Mucosa of rectum (tissue), 2 donors: Measurements from ENCODE around the gene LUZP4.
"Not testable (repeated sequence)": the region's sequence is repeated elsewhere in the genome, so short reads cannot be mapped to it uniquely, and the experiment has no call there.

ENCODE experiments used
- H3K27ac ChIP-seq, 2 donors: one replicate each; pipeline ENCODE4 v1.7.0; 2013; ENCODE audit warnings: inconsistent platforms in 2 of 2, low read depth in 2 of 2, low read length in 2 of 2
- H3K27me3 ChIP-seq, 2 donors: one replicate each; pipeline ENCODE4 v1.7.0; 2013; ENCODE audit warnings: low read length in 2 of 2; ENCODE audit not compliant: control insufficient read depth in 2 of 2, insufficient read depth in 2 of 2
- H3K36me3 ChIP-seq, 2 donors: one replicate each; pipeline ENCODE4 v1.7.0; 2013; ENCODE audit warnings: low read length in 2 of 2; ENCODE audit not compliant: control insufficient read depth in 2 of 2, insufficient read depth in 2 of 2
- H3K4me1 ChIP-seq, 2 donors: one replicate each; pipeline ENCODE4 v1.7.0; 2013; ENCODE audit warnings: low read length in 2 of 2, mild to moderate bottlenecking in 1 of 2; ENCODE audit not compliant: control insufficient read depth in 2 of 2, insufficient read depth in 2 of 2
- H3K4me3 ChIP-seq, 2 donors: one replicate each; pipeline ENCODE4 v1.7.0; 2013; ENCODE audit warnings: low read length in 2 of 2
- H3K9ac ChIP-seq, 2 donors: one replicate each; pipeline ENCODE4 v1.7.0; 2013; ENCODE audit warnings: low read length in 2 of 2, low read depth in 1 of 2, mild to moderate bottlenecking in 1 of 2
- H3K9me3 ChIP-seq, 2 donors: one replicate each; pipeline ENCODE4 v1.7.0; 2013; ENCODE audit warnings: low read length in 2 of 2; ENCODE audit not compliant: control insufficient read depth in 2 of 2
- donor health status: healthy.
- donor health status: Normal muscosa, but diverticular disease.

The LUZP4 gene

DNA sequence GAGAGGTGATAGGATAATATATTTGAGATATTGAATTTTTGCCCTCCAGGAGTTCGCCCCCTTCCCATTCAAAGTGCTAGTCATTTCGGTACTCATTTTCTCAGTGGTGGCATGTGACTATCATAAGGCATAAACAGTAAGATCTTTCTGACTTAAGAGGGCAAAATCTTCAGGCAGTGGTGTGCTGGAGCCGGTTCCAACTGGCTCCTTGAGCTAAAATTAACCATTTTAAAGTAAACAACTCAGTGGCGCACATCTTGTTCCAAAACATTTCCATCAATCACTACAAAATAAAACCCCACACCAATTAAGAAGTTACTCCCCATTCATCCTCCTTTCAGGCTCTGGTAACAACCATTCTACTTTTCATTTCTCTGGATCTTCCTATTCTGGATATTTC lies 43.3 kb downstream of the LUZP4 start:
- H3K4me1 ChIP-seq = no peaks in the 10 kb centered on the region
- no peaks in the 10 kb centered on the region for H3K9me3 ChIP-seq
- H3K27me3 ChIP-seq = peaks cover 0 to 2% of the 10 kb centered on the region in 2 donors
- H3K36me3 ChIP-seq = no peaks in the 10 kb centered on the region
- no peak overlapping the region for H3K4me3 ChIP-seq
- no peak overlapping the region for H3K9ac ChIP-seq
- H3K27ac ChIP-seq = no peak overlapping the region

DNA sequence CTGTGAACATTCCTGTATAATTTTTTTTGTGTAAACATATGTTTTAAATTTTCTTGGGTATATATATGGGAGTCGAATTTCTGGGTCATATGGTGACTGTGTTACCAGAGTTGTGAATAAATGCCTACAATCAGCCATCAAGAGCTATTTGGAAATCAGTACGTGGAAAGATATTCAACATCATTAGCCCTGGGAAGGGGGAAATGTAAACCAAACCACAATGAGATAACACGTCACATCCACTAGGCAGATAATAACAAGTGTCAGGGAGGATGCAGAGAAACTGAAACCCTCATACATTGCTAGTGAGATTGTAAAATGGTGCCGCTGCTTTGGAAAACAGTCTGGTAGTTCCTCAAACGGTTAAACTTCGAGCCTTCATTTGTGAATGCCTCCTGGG lies 43.9 kb downstream of the LUZP4 start:
- Histone ChIP-seq H3K4me3 (no peak overlapping the region), H3K27ac (no peak overlapping the region)

DNA sequence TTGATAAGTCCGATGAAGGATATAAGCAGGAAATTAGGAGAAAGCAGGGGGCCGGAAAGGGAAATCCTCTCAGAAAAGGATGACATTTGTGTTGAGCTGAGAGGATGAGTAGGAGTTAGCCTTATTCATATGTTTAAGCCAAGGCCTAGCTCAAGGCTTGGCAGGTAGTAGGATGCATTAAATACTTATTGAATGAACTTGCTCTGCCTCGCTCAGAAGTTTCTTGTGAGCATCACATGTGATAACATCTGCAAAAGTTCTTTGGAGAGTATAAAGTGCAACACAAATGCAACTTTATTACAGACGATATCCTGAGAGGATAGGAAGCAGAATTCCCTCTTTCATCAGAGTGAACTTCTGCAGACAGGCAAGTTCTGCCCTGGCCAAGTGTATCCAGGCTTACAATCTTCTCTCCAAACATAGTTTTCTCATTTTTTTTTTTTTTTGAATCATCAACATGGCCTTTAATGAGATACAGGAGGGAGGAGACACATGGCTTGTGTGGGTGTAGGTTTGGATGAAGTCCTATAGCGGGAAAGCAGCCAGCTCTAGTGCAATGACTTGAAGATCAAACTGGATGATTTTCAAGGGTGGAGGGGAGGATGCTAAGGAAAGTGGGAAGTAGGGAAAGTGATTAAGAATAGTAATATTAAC lies 48.1 kb downstream of the LUZP4 start:
- Histone ChIP-seq H3K9me3 (no peaks in the 10 kb centered on the region), H3K4me3 (no peak overlapping the region), H3K27me3 (peaks cover 2 to 3% of the 10 kb centered on the region in 2 donors), H3K4me1 (no peaks in the 10 kb centered on the region), H3K9ac (no peak overlapping the region), H3K27ac (no peak overlapping the region), H3K36me3 (no peaks in the 10 kb centered on the region)

More for the DNA sequence above, 43.9 kb downstream of the LUZP4 start:
- Histone ChIP-seq H3K9ac (no peak overlapping the region), H3K4me1 (no peaks in the 10 kb centered on the region), H3K9me3 (no peaks in the 10 kb centered on the region), H3K27me3 (peaks cover 0 to 2% of the 10 kb centered on the region in 2 donors), H3K36me3 (no peaks in the 10 kb centered on the region)

DNA sequence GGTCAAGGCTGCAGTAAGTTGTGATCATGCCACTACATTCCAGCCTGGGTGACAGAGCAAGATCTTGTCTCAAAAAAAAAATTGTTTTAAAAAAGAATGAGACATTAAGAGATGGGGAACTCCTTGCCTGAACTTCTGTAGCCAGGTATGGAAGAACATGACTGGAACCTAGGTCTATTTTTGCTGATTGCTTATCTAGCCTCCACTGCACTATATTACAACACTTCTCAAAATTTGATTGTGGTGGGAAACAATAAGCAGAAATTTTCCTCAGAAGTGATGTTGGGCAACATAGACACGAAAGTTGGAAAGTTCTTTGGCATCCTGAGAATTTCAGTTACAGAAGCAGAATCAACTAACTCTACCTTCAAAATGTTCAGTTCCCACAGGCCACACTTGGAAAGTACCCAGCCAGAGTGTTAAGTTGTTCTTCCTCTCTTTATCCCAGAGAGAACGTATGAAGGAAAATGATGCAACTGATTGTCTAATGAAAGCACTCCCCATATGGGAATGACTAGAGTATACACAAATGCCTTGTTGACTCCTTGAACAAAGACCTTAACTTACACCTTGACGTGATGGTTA lies 50.0 kb downstream of the LUZP4 start:
- peaks cover 2 to 3% of the 10 kb centered on the region in 2 donors for H3K27me3 ChIP-seq
- no peaks in the 10 kb centered on the region for H3K36me3 ChIP-seq
- H3K27ac ChIP-seq = no peak overlapping the region
- H3K4me1 ChIP-seq = no peaks in the 10 kb centered on the region
- H3K4me3 ChIP-seq = no peak overlapping the region
- H3K9ac ChIP-seq = no peak overlapping the region
- no peaks in the 10 kb centered on the region for H3K9me3 ChIP-seq

DNA sequence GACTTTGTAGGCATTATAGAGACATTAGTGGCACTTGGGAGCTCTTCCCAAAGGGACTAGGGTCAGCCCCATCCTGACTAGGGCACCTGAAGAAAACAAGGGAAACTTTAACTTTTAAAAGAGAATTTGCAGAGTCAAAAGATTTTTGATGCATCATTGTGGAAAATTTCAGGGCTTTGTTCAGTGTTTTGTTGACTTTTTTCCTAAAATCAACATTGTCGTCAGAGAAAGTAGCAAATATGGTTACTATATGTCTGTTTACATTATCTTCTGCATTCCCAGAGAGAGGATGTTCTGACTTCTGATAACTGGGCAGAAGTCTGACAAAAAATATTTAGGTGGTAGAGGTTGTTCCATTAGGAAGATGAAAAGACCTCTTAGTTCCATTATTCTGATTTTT lies 51.9 kb downstream of the LUZP4 start:
- H3K9me3 ChIP-seq = no peaks in the 10 kb centered on the region
- peaks cover 2 to 3% of the 10 kb centered on the region in 2 donors for H3K27me3 ChIP-seq

DNA sequence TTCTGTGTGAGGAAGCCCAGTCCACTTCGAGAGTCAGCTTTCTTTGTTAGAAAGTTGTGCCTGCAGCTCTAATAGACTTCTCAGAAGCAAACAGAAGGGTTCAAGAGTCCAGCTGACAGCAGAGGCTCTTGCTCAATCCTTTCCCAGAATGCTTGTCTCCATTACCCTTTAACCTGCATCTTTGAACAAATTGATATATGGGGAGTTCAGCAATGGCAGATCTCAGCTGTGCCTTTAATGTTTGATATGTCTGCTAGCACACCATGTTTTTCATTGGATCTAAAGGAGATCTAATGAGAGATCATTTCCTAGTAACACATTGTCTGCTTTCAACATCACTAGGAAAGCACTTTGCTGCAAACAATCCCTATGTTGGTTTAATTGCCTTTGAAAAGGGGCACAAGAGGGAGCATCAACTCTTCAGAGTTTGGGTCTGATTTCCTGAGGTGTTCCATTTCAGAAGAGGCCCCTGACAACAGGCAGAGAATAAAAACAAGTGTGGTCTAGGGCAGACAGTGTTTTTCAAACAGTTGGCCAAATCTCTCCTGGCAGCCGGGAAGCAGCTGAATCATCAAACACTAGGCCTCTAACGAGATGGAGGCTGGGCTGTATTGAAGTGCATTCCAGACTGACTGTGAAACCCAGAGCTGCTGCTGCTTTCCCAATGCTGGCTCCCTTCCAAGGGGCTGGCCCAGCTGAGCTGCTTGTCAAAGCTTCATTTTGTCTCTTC lies 55.5 kb downstream of the LUZP4 start:
- Histone ChIP-seq H3K9ac (no peak overlapping the region), H3K36me3 (no peaks in the 10 kb centered on the region), H3K27ac (peak overlapping the region; percentile 4 to 49), H3K4me3 (no peak overlapping the region), H3K27me3 (peaks cover 0 to 2% of the 10 kb centered on the region in 2 donors), H3K9me3 (no peaks in the 10 kb centered on the region), H3K4me1 (no peaks in the 10 kb centered on the region)

More for the DNA sequence above, 51.9 kb downstream of the LUZP4 start:
- Histone ChIP-seq H3K4me3 (no peak overlapping the region), H3K36me3 (no peaks in the 10 kb centered on the region), H3K9ac (no peak overlapping the region), H3K4me1 (no peaks in the 10 kb centered on the region), H3K27ac (no peak overlapping the region)

DNA sequence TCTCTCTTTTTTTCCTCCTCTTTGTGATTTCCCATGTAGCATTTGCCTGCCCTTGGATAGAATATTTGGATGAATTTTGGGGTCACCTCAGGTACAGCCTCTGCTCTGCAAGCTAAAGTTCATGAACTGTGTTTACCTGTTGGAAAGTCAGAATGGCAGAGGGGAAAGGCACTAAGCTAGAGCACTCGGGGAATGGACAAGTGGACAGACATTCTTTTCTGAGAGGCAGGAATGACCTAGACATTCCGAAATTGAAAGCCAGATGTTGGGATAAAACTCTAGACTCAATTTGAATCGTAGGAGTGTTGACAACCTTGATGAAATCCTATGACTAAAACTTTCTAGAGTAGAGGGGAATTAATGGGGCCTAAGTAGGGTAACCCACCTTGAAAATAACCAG lies 56.1 kb downstream of the LUZP4 start:
- Histone ChIP-seq H3K27me3 (peaks cover 2 to 3% of the 10 kb centered on the region in 2 donors), H3K9me3 (no peaks in the 10 kb centered on the region), H3K4me3 (no peak overlapping the region), H3K36me3 (no peaks in the 10 kb centered on the region), H3K4me1 (no peaks in the 10 kb centered on the region), H3K9ac (no peak overlapping the region), H3K27ac (no peak overlapping the region)

DNA sequence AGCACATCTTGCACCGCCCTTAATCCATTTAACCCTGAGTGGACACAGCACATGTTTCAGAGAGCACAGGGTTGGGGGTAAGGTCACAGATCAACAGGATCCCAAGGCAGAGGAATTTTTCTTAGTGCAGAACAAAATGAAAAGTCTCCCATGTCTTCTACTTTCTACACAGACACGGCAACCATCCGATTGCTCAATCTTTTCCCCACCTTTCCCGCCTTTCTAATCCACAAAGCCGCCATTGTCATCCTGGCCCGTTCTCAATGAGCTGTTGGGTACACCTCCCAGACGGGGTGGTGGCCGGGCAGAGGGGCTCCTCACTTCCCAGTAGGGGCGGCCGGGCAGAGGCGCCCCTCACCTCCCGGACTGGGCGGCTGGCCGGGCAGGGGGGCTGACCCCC lies 57.2 kb downstream of the LUZP4 start:
- H3K4me3 ChIP-seq, H3K9ac ChIP-seq, H3K9me3 ChIP-seq, H3K36me3 ChIP-seq, H3K27me3 ChIP-seq, H3K27ac ChIP-seq, H3K4me1 ChIP-seq: not testable (repeated sequence)

DNA sequence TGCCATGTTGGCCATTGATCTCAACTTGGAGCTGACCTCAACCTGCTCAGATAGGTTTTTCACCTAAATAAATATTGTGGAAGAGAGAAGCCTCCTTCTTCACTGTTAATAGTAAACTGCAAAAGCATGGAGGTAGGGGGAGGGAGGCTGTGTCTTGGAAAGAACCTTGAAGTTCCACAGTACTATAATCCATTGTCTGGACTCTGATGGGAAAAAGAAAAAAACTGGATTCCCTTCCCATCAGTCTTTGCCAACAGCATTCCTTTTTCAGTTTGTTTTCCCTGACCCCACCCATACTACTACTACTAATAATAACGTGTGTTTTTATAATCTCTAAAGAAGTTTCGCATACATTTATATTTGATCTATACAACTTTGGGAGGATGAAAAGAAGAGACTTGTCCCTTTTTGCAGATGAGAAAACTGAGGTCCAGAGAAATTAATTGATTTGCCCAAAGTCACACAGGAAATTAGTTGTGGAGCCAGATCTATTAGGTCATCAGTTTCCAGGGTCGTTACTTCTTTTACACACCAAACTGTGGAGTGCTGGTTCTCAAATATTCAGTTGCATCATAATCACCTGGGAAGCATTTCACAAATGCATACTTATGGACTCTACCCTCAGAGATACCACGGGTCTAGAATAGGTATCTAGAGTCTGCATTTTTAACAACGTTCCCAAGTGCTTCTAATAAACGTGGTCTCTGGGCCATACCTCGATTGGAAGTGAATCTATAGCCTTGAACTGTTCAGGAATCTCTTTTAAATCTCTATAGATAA lies 59.1 kb downstream of the LUZP4 start:
- no peaks in the 10 kb centered on the region for H3K36me3 ChIP-seq
- H3K27ac ChIP-seq = no peak overlapping the region
- H3K9ac ChIP-seq = no peak overlapping the region
- no peak overlapping the region for H3K4me3 ChIP-seq
- peaks cover 0 to 3% of the 10 kb centered on the region in 2 donors for H3K27me3 ChIP-seq
- no peaks in the 10 kb centered on the region for H3K4me1 ChIP-seq
- H3K9me3 ChIP-seq = no peaks in the 10 kb centered on the region
